Peyer's patch (tissue), 4 donors: ENCODE results near the gene FBXW5.

Source experiments
- POLR2A ChIP-seq, 2 donors: fragments of 450-650 bp; IDR thresholded peaks; one replicate each; pipeline ENCODE4 v1.5.1; 2017; ENCODE audit warnings: antibody characterized with exemption in 2 of 2, mild to moderate bottlenecking in 2 of 2, moderate library complexity in 2 of 2
- TF ChIP-seq, protein P1 (sequence below), 6 experiments: fragments of 450-650 bp in 4 of 6; fragments of 200-600 bp in 2 of 6; sonication (generic) in 1 of 6; IDR thresholded peaks; one replicate each; pipeline ENCODE4 v1.5.1; 2017 to 2019; ENCODE audit warnings: antibody characterized with exemption in 6 of 6, mild to moderate bottlenecking in 3 of 6, moderate library complexity in 1 of 6

DNA sequence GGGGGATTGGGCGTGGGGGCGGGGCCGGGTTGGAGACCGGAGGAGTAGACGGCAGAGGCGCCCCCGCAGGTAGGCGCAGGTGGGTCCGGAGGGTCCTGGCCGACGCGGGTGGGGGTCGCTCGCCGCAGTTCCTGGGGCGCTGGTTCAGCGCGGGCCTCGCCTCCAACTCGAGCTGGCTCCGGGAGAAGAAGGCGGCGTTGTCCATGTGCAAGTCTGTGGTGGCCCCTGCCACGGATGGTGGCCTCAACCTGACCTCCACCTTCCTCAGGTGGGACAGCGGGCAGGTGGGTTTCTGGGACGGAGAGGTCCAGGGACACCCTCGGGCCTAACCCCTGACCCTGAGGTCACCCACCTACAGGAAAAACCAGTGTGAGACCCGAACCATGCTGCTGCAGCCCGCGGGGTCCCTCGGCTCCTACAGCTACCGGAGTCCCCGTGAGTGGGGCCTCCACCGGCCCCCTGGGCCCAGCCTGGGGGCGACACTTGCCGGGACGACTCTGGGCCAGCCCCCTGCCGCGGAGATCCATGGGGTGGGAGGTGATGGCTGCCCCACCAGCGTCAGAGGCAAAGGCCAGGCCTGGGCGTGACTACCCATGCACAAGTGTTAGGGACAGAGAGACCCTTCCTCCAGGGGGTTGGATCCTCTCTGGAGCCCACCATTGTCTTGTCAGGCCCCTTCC, 34.5 kb upstream of the FBXW5 start:
- TF ChIP-seq, protein P1, sequence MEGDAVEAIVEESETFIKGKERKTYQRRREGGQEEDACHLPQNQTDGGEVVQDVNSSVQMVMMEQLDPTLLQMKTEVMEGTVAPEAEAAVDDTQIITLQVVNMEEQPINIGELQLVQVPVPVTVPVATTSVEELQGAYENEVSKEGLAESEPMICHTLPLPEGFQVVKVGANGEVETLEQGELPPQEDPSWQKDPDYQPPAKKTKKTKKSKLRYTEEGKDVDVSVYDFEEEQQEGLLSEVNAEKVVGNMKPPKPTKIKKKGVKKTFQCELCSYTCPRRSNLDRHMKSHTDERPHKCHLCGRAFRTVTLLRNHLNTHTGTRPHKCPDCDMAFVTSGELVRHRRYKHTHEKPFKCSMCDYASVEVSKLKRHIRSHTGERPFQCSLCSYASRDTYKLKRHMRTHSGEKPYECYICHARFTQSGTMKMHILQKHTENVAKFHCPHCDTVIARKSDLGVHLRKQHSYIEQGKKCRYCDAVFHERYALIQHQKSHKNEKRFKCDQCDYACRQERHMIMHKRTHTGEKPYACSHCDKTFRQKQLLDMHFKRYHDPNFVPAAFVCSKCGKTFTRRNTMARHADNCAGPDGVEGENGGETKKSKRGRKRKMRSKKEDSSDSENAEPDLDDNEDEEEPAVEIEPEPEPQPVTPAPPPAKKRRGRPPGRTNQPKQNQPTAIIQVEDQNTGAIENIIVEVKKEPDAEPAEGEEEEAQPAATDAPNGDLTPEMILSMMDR (IDR thresholded peaks at IDR 0.05): no peak
- TF ChIP-seq POLR2A (IDR thresholded peaks at IDR 0.05): no peak
